Inferior parietal cortex (tissue), 1 donor: ENCODE results near the gene CRYBG1.
"Not testable (repeated sequence)": the region's sequence is repeated elsewhere in the genome, so short reads cannot be mapped to it uniquely, and the experiment has no call there.

ENCODE experiments used
- DNase-seq: peaks from one replicate; pipeline ENCODE4 v3.0.0-alpha.2; 2016; ENCODE audit errors: extremely low spot score

CRYBG1 gene

GRCh38 chr6:106581468-106581867 lies 221.0 kb downstream of the CRYBG1 start:
- no peak for DNase-seq

- DNase-seq = no peak
Observed at GRCh38 chr6:106586815-106587415, 226.4 kb downstream of the CRYBG1 start.

- not testable (repeated sequence) for DNase-seq
Observed at GRCh38 chr6:106588937-106589336, 228.4 kb downstream of the CRYBG1 start.

- DNase-seq = no peak
Observed at GRCh38 chr6:106591111-106591825, 230.8 kb downstream of the CRYBG1 start.

- DNase-seq = no peak
Observed at GRCh38 chr6:106599440-106599839, 238.9 kb downstream of the CRYBG1 start.

- DNase-seq = no peak
Observed at GRCh38 chr6:106600329-106600728, 239.8 kb downstream of the CRYBG1 start.

- no peak for DNase-seq
Observed at GRCh38 chr6:106608080-106608668, 247.7 kb downstream of the CRYBG1 start.

- no peak for DNase-seq
Observed at GRCh38 chr6:106609699-106610098, 249.2 kb downstream of the CRYBG1 start.

- DNase-seq = no peak
Observed at GRCh38 chr6:106611030-106611429, 250.5 kb downstream of the CRYBG1 start.

GRCh38 chr6:106612671-106613416 lies 252.3 kb downstream of the CRYBG1 start:
- DNase-seq = no peak

- DNase-seq = no peak
Observed at GRCh38 chr6:106613590-106613989, 253.1 kb downstream of the CRYBG1 start.

- no peak for DNase-seq
Observed at GRCh38 chr6:106614166-106614565, 253.6 kb downstream of the CRYBG1 start.

- no peak for DNase-seq
Observed at GRCh38 chr6:106614592-106615257, 254.2 kb downstream of the CRYBG1 start.

- no peak for DNase-seq
Observed at GRCh38 chr6:106617302-106617701, 256.8 kb downstream of the CRYBG1 start.

GRCh38 chr6:106617857-106618256 lies 257.3 kb downstream of the CRYBG1 start:
- no peak for DNase-seq

GRCh38 chr6:106618324-106618723 lies 257.8 kb downstream of the CRYBG1 start:
- DNase-seq = no peak

GRCh38 chr6:106619223-106619622 lies 258.7 kb downstream of the CRYBG1 start:
- no peak for DNase-seq

GRCh38 chr6:106620931-106621672 lies 260.6 kb downstream of the CRYBG1 start:
- DNase-seq = no peak
